GM12878 (cell line): ENCODE results near the gene CORO1C. TPM values are rescaled to one million over a fixed set of nuclear protein-coding genes. Genes with fewer than 3 reads are reported as not detected.
A peak's percentile ranks its signal among the peaks of the same experiment; 100 is the strongest.

ENCODE experiments used
- BCLAF1 ChIP-seq: fragments of 450-650 bp; IDR thresholded peaks from 2 replicates; pipeline ENCODE4 v1.6.1; 2017; ENCODE audit warnings: antibody characterized with exemption, mild to moderate bottlenecking, moderate library complexity
- CREB1 ChIP-seq: IDR thresholded peaks from 2 replicates; pipeline ENCODE4 v1.6.1; 2012; ENCODE audit warnings: low read depth, mild to moderate bottlenecking, inconsistent platforms
- E4F1 ChIP-seq: fragments of 450-650 bp; IDR thresholded peaks from 2 replicates; pipeline ENCODE4 v1.6.1; 2018; ENCODE audit warnings: borderline replicate concordance, mild to moderate bottlenecking; ENCODE audit not compliant: partially characterized antibody
- GABPA ChIP-seq: IDR thresholded peaks from 2 replicates; pipeline ENCODE4 v1.6.1; 2014; ENCODE audit warnings: antibody characterized with exemption, low read depth, mild to moderate bottlenecking, inconsistent platforms
- GATAD2B ChIP-seq: fragments of 450-650 bp; conservative IDR thresholded peaks from 2 replicates; pipeline ENCODE4 v1.6.1; 2017; ENCODE audit warnings: low read depth, mild to moderate bottlenecking, moderate library complexity
- MYB ChIP-seq: fragments of 150-350 bp; IDR thresholded peaks from 2 replicates; pipeline ENCODE4 v1.6.1; 2014; ENCODE audit warnings: mild to moderate bottlenecking, low read depth, low read length, borderline replicate concordance
- NR2C2 ChIP-seq: IDR thresholded peaks from 2 replicates; pipeline ENCODE4 v1.6.1; 2011; ENCODE audit warnings: borderline replicate concordance, low read depth; ENCODE audit not compliant: control insufficient read depth, insufficient read length
- PML ChIP-seq: IDR thresholded peaks from 2 replicates; pipeline ENCODE4 v1.6.1; 2012; ENCODE audit warnings: low read length, inconsistent platforms
- RAD51 ChIP-seq: fragments of 450-650 bp; IDR thresholded peaks from 2 replicates; pipeline ENCODE4 v1.6.1; 2016; ENCODE audit warnings: moderate library complexity, mild to moderate bottlenecking, inconsistent platforms
- RELA ChIP-seq: fragments of 450-650 bp; IDR thresholded peaks from 2 replicates; pipeline ENCODE4 v1.8.0; 2014; ENCODE audit warnings: borderline replicate concordance; ENCODE audit not compliant: partially characterized antibody
- RELB ChIP-seq: fragments of 450-650 bp; IDR thresholded peaks from 2 replicates; pipeline ENCODE4 v1.6.1; 2017; ENCODE audit warnings: low read depth, mild to moderate bottlenecking, moderate library complexity
- RFX5 ChIP-seq: IDR thresholded peaks from 2 replicates; pipeline ENCODE4 v1.6.1; 2011; ENCODE audit warnings: low read depth, low read length, improper control_type of control experiment
- SIN3A ChIP-seq: IDR thresholded peaks from 2 replicates; pipeline ENCODE4 v1.6.1; 2012; ENCODE audit warnings: low read depth, low read length, improper control_type of control experiment
- USF1 ChIP-seq: IDR thresholded peaks from 2 replicates; pipeline ENCODE4 v1.6.1; 2011; ENCODE audit warnings: borderline replicate concordance, low read depth, mild to moderate bottlenecking, moderate library complexity, mixed read lengths, low read length; ENCODE audit not compliant: insufficient read depth; ENCODE audit errors: extremely low read length
- ZBTB4 ChIP-seq: fragments of 450-650 bp; formaldehyde crosslinking; IDR thresholded peaks from 2 replicates; pipeline ENCODE4 v1.4.0; 2022; ENCODE audit warnings: mild to moderate bottlenecking, moderate library complexity
- ZSCAN29 ChIP-seq: fragments of 450-650 bp; IDR thresholded peaks from 2 replicates; pipeline ENCODE4 v1.6.1; 2017; ENCODE audit warnings: mild to moderate bottlenecking, moderate library complexity
- polyA plus RNA-seq, 11 experiments: library from polyadenylated mRNA; depleted of rRNA in 4 of 11; unstranded in 6 of 11; stranded (reverse) in 5 of 11; fragments of >200 nt; fragmentation: Nextera tagmentation in 4 of 11; fragmentation: Illumina TruSeq in 1 of 11; extraction: Ambion mirVana in 4 of 11; extraction: Trizol in 1 of 11; gene quantifications; 1 replicate in 1 of 11; 2 replicates in 10 of 11; pipeline versions ENCODE4 v1.2.1 to v1.2.3, GENCODE V29; 2011 to 2016; ENCODE audit warnings: inconsistent platforms in 2 of 11, missing spikeins in 2 of 11, low read depth in 1 of 11
- total RNA-seq, 4 experiments: library from RNA; depleted of rRNA in 3 of 4; stranded (reverse); fragments of >200 nt in 3 of 4; fragmentation: Illumina TruSeq in 1 of 4; extraction: Trizol in 1 of 4; gene quantifications; 2 replicates each; pipeline versions ENCODE4 v1.2.1 to v1.2.3, GENCODE V29; 2013 to 2021

The CORO1C gene
- total and polyA plus RNA-seq, 10 of the 15 experiments (the other 5 are each of a cell fraction or from before 2014, with no cell fraction given) = 52.7 to 254 (median 171) TPM

- peak; percentile 95 for TF ChIP-seq RELA
- peak; percentile 100 for TF ChIP-seq GATAD2B
- TF ChIP-seq NR2C2 = no peak
- TF ChIP-seq RELB = peak; percentile 94
- no peak for TF ChIP-seq BCLAF1
- TF ChIP-seq CREB1 = peak; percentile 69; the same call in 1 of the 2 replicates
- no peak for TF ChIP-seq GABPA
- no peak for TF ChIP-seq ZSCAN29
- TF ChIP-seq RAD51 = peak; percentile 95
- TF ChIP-seq E4F1 = no peak
- peak; percentile 87 for TF ChIP-seq USF1
- TF ChIP-seq MYB = peak; percentile 84
- TF ChIP-seq SIN3A = no peak
- no peak for TF ChIP-seq ZBTB4 (CRISPR knock-in tag)
- TF ChIP-seq PML = no peak
- no peak for TF ChIP-seq RFX5
These were observed 97.6 kb downstream of the CORO1C start, which contains the start of gene SELPLG (continued) for GRCh38 chr12:108633534-108634248.
